ENCODE data around the gene LRRC42. TPM values are rescaled to one million over a fixed set of nuclear protein-coding genes. Genes with fewer than 3 reads are reported as not detected.

The LRRC42 gene
- total RNA-seq, 1 experiment from 2014 or later = 38.1 TPM

DNA sequence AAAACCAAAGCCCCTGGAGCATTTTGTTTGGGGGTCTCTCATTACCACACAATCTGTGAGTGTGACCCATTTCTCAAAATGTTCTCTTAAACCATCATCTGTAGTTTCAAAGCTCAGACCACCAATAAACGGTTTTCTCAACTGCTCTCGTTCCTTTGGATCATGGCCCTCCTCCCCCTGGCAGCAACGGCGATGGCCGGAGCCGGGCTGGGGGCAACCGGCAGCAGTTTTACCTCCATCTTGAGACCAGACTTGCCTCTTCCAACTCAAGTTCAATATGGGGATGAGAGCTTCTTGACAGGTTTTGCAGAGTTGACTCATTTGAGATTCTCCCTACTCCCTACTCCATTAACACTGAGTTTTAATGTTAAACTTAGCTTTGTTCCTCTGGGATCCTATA is 29.7 kb downstream of the LRRC42 start (continued):
- TF ChIP-seq EMX1 (CRISPR knock-in tag; IDR thresholded peaks at IDR 0.05) (no peak), MYBL2 (CRISPR knock-in tag; IDR thresholded peaks at IDR 0.05) (no peak), NR2C2 (CRISPR knock-in tag; IDR thresholded peaks at IDR 0.05) (no peak), NFATC4 (CRISPR knock-in tag; IDR thresholded peaks at IDR 0.05) (no peak), ZNF232 (CRISPR knock-in tag; IDR thresholded peaks at IDR 0.05) (no peak), ATF1 (CRISPR knock-in tag; IDR thresholded peaks at IDR 0.05) (no peak), JAZF1 (CRISPR knock-in tag; IDR thresholded peaks at IDR 0.05) (no peak), NR1H2 (CRISPR knock-in tag; IDR thresholded peaks at IDR 0.05) (no peak), ZSCAN18 (CRISPR knock-in tag; IDR thresholded peaks at IDR 0.05) (no peak), SP1 (CRISPR knock-in tag; conservative IDR thresholded peaks at IDR 0.05) (no peak), ZNF317 (CRISPR knock-in tag; IDR thresholded peaks at IDR 0.05; ENCODE audit: borderline replicate concordance, low read depth) (no peak)
- TF ChIP-seq, protein P1, sequence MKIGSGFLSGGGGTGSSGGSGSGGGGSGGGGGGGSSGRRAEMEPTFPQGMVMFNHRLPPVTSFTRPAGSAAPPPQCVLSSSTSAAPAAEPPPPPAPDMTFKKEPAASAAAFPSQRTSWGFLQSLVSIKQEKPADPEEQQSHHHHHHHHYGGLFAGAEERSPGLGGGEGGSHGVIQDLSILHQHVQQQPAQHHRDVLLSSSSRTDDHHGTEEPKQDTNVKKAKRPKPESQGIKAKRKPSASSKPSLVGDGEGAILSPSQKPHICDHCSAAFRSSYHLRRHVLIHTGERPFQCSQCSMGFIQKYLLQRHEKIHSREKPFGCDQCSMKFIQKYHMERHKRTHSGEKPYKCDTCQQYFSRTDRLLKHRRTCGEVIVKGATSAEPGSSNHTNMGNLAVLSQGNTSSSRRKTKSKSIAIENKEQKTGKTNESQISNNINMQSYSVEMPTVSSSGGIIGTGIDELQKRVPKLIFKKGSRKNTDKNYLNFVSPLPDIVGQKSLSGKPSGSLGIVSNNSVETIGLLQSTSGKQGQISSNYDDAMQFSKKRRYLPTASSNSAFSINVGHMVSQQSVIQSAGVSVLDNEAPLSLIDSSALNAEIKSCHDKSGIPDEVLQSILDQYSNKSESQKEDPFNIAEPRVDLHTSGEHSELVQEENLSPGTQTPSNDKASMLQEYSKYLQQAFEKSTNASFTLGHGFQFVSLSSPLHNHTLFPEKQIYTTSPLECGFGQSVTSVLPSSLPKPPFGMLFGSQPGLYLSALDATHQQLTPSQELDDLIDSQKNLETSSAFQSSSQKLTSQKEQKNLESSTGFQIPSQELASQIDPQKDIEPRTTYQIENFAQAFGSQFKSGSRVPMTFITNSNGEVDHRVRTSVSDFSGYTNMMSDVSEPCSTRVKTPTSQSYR (CRISPR knock-in tag; IDR thresholded peaks at IDR 0.05) = no peak

DNA sequence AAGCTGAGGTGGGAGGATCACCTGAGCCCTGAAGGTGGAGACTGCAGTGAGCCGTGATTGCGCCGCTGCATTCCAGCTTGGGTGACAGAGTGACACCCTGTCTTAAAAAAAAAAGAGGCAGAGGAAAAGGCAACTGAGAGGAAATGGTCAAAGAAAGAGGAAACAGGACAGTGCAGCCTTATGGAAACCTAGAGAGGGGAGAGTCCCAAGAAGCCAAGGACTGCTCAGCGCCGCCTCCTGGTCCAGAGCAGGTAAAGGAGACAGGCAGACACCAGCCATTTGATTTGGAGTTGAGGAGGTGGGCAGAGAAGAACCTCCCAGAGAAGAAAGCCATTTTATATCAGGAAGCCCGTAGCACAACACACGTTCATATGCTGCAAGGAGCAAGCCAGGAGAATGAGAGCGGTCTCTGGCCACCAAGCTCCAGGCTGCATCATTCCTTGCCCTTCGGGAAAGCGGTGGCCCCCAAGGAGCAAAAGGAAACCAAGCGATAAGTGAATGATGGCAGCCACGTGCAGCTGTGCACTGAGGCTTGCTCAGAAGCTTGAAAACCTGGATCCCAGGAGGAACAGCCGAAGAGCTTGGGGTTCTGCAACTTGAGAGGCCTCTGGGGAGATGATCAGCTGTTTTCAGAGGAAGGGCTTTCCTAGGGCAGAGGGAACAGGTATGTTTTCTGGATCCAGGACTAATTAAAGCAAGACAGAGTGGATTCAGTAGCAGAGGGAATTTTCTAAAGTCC is 33.7 kb downstream of the LRRC42 start:
- H3K27me3 Mint-ChIP-seq (ENCODE audit: low read depth) = peaks cover 6% of the 10 kb centered on the region
- no peaks in the 10 kb centered on the region for H3K9me3 Mint-ChIP-seq
- ATAC-seq = peak; percentile 56
- H3K36me3 Mint-ChIP-seq = no peaks in the 10 kb centered on the region
- TF ChIP-seq JAZF1 (CRISPR knock-in tag; IDR thresholded peaks at IDR 0.05) = no peak
- TF ChIP-seq SOX15 (CRISPR knock-in tag; IDR thresholded peaks at IDR 0.05) = no peak
- TF ChIP-seq, protein P2, sequence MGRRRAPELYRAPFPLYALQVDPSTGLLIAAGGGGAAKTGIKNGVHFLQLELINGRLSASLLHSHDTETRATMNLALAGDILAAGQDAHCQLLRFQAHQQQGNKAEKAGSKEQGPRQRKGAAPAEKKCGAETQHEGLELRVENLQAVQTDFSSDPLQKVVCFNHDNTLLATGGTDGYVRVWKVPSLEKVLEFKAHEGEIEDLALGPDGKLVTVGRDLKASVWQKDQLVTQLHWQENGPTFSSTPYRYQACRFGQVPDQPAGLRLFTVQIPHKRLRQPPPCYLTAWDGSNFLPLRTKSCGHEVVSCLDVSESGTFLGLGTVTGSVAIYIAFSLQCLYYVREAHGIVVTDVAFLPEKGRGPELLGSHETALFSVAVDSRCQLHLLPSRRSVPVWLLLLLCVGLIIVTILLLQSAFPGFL (CRISPR knock-in tag; IDR thresholded peaks at IDR 0.05; ENCODE audit: borderline replicate concordance) = no peak
- no peak for TF ChIP-seq NR2C2 (CRISPR knock-in tag; IDR thresholded peaks at IDR 0.05)
- TF ChIP-seq, protein P3, sequence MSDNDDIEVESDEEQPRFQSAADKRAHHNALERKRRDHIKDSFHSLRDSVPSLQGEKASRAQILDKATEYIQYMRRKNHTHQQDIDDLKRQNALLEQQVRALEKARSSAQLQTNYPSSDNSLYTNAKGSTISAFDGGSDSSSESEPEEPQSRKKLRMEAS (CRISPR knock-in tag; IDR thresholded peaks at IDR 0.05) = no peak
- no peak for TF ChIP-seq ATF6 (CRISPR knock-in tag; IDR thresholded peaks at IDR 0.05)
- TF ChIP-seq, protein P4, sequence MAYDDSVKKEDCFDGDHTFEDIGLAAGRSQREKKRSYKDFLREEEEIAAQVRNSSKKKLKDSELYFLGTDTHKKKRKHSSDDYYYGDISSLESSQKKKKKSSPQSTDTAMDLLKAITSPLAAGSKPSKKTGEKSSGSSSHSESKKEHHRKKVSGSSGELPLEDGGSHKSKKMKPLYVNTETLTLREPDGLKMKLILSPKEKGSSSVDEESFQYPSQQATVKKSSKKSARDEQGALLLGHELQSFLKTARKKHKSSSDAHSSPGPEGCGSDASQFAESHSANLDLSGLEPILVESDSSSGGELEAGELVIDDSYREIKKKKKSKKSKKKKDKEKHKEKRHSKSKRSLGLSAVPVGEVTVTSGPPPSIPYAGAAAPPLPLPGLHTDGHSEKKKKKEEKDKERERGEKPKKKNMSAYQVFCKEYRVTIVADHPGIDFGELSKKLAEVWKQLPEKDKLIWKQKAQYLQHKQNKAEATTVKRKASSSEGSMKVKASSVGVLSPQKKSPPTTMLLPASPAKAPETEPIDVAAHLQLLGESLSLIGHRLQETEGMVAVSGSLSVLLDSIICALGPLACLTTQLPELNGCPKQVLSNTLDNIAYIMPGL (CRISPR knock-in tag; IDR thresholded peaks at IDR 0.05) = no peak
- no peak for TF ChIP-seq ZNF423 (CRISPR knock-in tag; IDR thresholded peaks at IDR 0.05)
- TF ChIP-seq CREM (CRISPR knock-in tag; IDR thresholded peaks at IDR 0.05) = no peak
- TF ChIP-seq, protein P5, sequence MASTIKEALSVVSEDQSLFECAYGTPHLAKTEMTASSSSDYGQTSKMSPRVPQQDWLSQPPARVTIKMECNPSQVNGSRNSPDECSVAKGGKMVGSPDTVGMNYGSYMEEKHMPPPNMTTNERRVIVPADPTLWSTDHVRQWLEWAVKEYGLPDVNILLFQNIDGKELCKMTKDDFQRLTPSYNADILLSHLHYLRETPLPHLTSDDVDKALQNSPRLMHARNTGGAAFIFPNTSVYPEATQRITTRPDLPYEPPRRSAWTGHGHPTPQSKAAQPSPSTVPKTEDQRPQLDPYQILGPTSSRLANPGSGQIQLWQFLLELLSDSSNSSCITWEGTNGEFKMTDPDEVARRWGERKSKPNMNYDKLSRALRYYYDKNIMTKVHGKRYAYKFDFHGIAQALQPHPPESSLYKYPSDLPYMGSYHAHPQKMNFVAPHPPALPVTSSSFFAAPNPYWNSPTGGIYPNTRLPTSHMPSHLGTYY (CRISPR knock-in tag; IDR thresholded peaks at IDR 0.05) = no peak
- no peak for TF ChIP-seq TP53 (CRISPR knock-in tag; IDR thresholded peaks at IDR 0.05)
- no peak for TF ChIP-seq NFE2L1 (CRISPR knock-in tag; IDR thresholded peaks at IDR 0.05)
- TF ChIP-seq SMAD3 (CRISPR knock-in tag; IDR thresholded peaks at IDR 0.05; ENCODE audit: borderline replicate concordance) = no peak
- no peak for TF ChIP-seq CREB1 (CRISPR knock-in tag; IDR thresholded peaks at IDR 0.05)
- TF ChIP-seq ZNF263 (CRISPR knock-in tag; IDR thresholded peaks at IDR 0.05; ENCODE audit: low read depth) = no peak
- TF ChIP-seq FOXK1 (CRISPR knock-in tag; IDR thresholded peaks at IDR 0.05) = no peak
- no peak for TF ChIP-seq MXD4 (CRISPR knock-in tag; IDR thresholded peaks at IDR 0.05; ENCODE audit: borderline replicate concordance)
- no peak for TF ChIP-seq ESRRA (CRISPR knock-in tag; IDR thresholded peaks at IDR 0.05; ENCODE audit: borderline replicate concordance)
- no peak overlapping the region for H3K4me3 Mint-ChIP-seq
- H3K4me1 Mint-ChIP-seq = peaks cover 39% of the 10 kb centered on the region
- no peak overlapping the region for H3K27ac Mint-ChIP-seq
- ChIA-PET CTCF (interaction anchor here (1.0 to 2.1 kb wide), 7 partner anchors 12 to 119 kb away, joined by 3 to 10 read pairs (median 5); partner anchors contain the start of genes IFT25 and LRRC42), POLR2A (no interaction called here)
- no peak for DNase-seq (ENCODE audit: low spot score)
